Measurements from ENCODE around the gene METTL23. TPM values are rescaled to one million over a fixed set of nuclear protein-coding genes. Genes with fewer than 3 reads are reported as not detected.
A peak's percentile ranks its signal among the peaks of the same experiment; 100 is the strongest.
"Not testable (repeated sequence)": the region's sequence is repeated elsewhere in the genome, so short reads cannot be mapped to it uniquely, and the experiment has no call there.

Gene METTL23
- total RNA-seq, 1 donor: 25.7 TPM

DNA sequence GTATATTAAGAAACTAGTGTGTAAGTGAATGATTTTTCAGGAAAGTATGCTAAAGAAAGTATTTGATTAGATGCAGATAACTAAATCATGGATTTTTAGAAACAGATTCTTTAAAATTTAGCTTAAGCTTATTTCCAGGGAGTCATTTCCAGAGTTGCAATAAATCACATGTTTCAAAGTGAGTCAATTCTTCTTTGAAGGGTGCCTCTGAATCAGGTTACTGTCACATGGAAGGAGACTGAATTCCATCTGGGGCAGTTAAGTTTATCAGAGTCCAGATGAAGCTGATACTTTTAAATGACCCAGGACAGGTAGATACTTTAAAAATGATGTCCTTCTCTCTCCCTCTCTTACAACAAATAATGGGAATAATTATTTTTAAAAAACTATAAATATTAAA is 16.3 kb downstream of the METTL23 start:
- peak; percentile 25 for DNase-seq (ENCODE audit: insufficient read length, low spot score, missing footprints)
- no peaks in the 10 kb centered on the region for H3K9me3 ChIP-seq (ENCODE audit: low read depth, low read length)
- no peak overlapping the region for H3K4me3 ChIP-seq (ENCODE audit: insufficient read depth, low read length)
- TF ChIP-seq, protein P1, sequence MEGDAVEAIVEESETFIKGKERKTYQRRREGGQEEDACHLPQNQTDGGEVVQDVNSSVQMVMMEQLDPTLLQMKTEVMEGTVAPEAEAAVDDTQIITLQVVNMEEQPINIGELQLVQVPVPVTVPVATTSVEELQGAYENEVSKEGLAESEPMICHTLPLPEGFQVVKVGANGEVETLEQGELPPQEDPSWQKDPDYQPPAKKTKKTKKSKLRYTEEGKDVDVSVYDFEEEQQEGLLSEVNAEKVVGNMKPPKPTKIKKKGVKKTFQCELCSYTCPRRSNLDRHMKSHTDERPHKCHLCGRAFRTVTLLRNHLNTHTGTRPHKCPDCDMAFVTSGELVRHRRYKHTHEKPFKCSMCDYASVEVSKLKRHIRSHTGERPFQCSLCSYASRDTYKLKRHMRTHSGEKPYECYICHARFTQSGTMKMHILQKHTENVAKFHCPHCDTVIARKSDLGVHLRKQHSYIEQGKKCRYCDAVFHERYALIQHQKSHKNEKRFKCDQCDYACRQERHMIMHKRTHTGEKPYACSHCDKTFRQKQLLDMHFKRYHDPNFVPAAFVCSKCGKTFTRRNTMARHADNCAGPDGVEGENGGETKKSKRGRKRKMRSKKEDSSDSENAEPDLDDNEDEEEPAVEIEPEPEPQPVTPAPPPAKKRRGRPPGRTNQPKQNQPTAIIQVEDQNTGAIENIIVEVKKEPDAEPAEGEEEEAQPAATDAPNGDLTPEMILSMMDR (IDR thresholded peaks at IDR 0.05; ENCODE audit: extremely low read depth, low read depth, low read length): no peak
- peaks cover 29% of the 10 kb centered on the region for H3K36me3 ChIP-seq (ENCODE audit: insufficient read depth, low read length)
- no peak overlapping the region for H3K4me2 ChIP-seq (ENCODE audit: insufficient read depth, low read length)
- no peak overlapping the region for H3K27ac ChIP-seq (ENCODE audit: low read depth, low read length)
- H4K20me1 ChIP-seq (ENCODE audit: insufficient read depth, low read length): no peaks in the 10 kb centered on the region
- no peak overlapping the region for H2AFZ ChIP-seq (ENCODE audit: low read length)
- H3K27me3 ChIP-seq (ENCODE audit: insufficient read depth, low read length): no peaks in the 10 kb centered on the region
- H3K4me1 ChIP-seq (ENCODE audit: insufficient read depth, low read length): peaks cover 9% of the 10 kb centered on the region
- H3K79me2 ChIP-seq (ENCODE audit: insufficient read depth, low read length): peaks cover 25% of the 10 kb centered on the region

- H3K27ac ChIP-seq (ENCODE audit: low read depth, low read length): no peak overlapping the region
- H3K4me3 ChIP-seq (ENCODE audit: insufficient read depth, low read length): no peak overlapping the region
- peaks cover 8% of the 10 kb centered on the region for H3K79me2 ChIP-seq (ENCODE audit: insufficient read depth, low read length)
- no peak for DNase-seq (ENCODE audit: insufficient read length, low spot score, missing footprints)
- TF ChIP-seq, protein P1 (IDR thresholded peaks at IDR 0.05; ENCODE audit: extremely low read depth, low read depth, low read length): no peak
- H2AFZ ChIP-seq (ENCODE audit: low read length): no peak overlapping the region
- H3K9me3 ChIP-seq (ENCODE audit: low read depth, low read length): no peaks in the 10 kb centered on the region
- peaks cover 29% of the 10 kb centered on the region for H3K36me3 ChIP-seq (ENCODE audit: insufficient read depth, low read length)
- H3K4me1 ChIP-seq (ENCODE audit: insufficient read depth, low read length): no peaks in the 10 kb centered on the region
- no peaks in the 10 kb centered on the region for H3K27me3 ChIP-seq (ENCODE audit: insufficient read depth, low read length)
- no peak overlapping the region for H3K4me2 ChIP-seq (ENCODE audit: insufficient read depth, low read length)
- no peaks in the 10 kb centered on the region for H4K20me1 ChIP-seq (ENCODE audit: insufficient read depth, low read length)
These were observed 18.1 kb downstream of the METTL23 start for GRCh38 chr17:76744747-76745146.

- not testable (repeated sequence) for H3K4me1 ChIP-seq (ENCODE audit: insufficient read depth, low read length); H3K79me2 ChIP-seq (ENCODE audit: insufficient read depth, low read length); H3K9me3 ChIP-seq (ENCODE audit: low read depth, low read length); H3K27ac ChIP-seq (ENCODE audit: low read depth, low read length); H3K4me2 ChIP-seq (ENCODE audit: insufficient read depth, low read length); DNase-seq (ENCODE audit: insufficient read length, low spot score, missing footprints); H2AFZ ChIP-seq (ENCODE audit: low read length); H4K20me1 ChIP-seq (ENCODE audit: insufficient read depth, low read length); H3K4me3 ChIP-seq (ENCODE audit: insufficient read depth, low read length); H3K27me3 ChIP-seq (ENCODE audit: insufficient read depth, low read length)
- peaks cover 29% of the 10 kb centered on the region for H3K36me3 ChIP-seq (ENCODE audit: insufficient read depth, low read length)
These were observed 19.1 kb downstream of the METTL23 start for GRCh38 chr17:76745785-76746184.

- H3K4me2 ChIP-seq (ENCODE audit: insufficient read depth, low read length): no peak overlapping the region
- H2AFZ ChIP-seq (ENCODE audit: low read length): no peak overlapping the region
- no peaks in the 10 kb centered on the region for H4K20me1 ChIP-seq (ENCODE audit: insufficient read depth, low read length)
- H3K79me2 ChIP-seq (ENCODE audit: insufficient read depth, low read length): no peaks in the 10 kb centered on the region
- DNase-seq (ENCODE audit: insufficient read length, low spot score, missing footprints): no peak
- no peak overlapping the region for H3K27ac ChIP-seq (ENCODE audit: low read depth, low read length)
- H3K36me3 ChIP-seq (ENCODE audit: insufficient read depth, low read length): peaks cover 24% of the 10 kb centered on the region
- no peaks in the 10 kb centered on the region for H3K4me1 ChIP-seq (ENCODE audit: insufficient read depth, low read length)
- TF ChIP-seq, protein P1 (IDR thresholded peaks at IDR 0.05; ENCODE audit: extremely low read depth, low read depth, low read length): no peak
- no peak overlapping the region for H3K4me3 ChIP-seq (ENCODE audit: insufficient read depth, low read length)
- H3K27me3 ChIP-seq (ENCODE audit: insufficient read depth, low read length): no peaks in the 10 kb centered on the region
- no peaks in the 10 kb centered on the region for H3K9me3 ChIP-seq (ENCODE audit: low read depth, low read length)
These were observed 21.2 kb downstream of the METTL23 start for GRCh38 chr17:76747716-76748363.

Measured in osteoblast (primary cell).